ENCODE data around the gene BGLAP.

Gene BGLAP

DNA sequence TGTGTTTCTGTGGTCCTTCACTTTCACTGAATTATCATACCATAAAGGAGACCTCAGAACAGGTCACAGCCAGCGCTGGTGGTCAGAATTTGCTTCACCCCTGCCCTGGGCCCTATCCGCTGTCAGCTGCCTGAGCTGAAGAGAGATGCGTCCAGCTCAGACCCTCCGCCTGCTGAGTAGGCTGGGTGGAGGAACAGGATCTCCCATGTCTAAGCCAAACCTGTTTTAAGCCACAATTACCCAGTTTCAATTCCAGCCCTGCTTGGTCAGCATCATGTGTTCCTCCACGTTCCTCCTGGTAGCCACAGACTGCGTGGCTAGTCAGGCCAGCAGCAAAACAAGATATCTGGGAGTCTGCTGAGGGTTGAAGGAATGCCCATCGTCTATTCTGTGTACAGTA is 13.5 kb upstream of the BGLAP start:
- DNase-seq, result no peak

DNA sequence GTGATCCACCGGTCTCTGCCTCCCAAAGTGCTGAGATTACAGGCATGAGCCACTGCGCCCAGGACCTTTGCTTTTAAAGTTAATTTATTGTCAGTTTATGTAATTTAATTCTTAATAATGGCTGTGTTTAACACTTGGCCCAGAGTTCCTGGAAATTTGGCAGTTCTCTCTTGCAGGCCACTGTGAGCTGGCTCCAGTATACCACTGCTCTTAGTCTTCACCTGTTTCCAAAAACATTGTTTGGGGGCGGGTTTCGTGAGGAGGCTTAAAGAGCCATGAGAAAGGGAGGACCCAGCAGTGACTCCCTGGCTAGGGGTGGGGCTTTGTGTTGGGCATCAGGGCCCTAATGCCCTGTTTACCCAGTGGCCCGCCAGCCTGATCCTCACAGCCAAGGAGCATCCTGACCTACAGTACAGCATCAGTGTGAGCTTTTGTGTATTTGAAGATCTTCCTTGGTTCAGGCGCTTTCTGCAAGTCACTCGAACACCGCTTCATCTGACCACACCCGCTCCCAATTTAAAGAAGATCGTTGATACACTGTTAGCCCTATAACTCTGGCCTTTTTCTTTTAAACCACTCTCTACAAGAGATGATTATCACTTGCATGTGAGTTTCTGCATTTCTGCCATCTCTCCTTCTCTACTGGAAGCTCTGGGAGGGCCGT is 12.0 kb upstream of the BGLAP start:
- no peak for DNase-seq

GRCh38 chr1:156230473-156230837 is 11.5 kb upstream of the BGLAP start:
- DNase-seq, result no peak

- DNase-seq, result no peak
Observed at GRCh38 chr1:156232201-156232894, 9.6 kb upstream of the BGLAP start.

DNA sequence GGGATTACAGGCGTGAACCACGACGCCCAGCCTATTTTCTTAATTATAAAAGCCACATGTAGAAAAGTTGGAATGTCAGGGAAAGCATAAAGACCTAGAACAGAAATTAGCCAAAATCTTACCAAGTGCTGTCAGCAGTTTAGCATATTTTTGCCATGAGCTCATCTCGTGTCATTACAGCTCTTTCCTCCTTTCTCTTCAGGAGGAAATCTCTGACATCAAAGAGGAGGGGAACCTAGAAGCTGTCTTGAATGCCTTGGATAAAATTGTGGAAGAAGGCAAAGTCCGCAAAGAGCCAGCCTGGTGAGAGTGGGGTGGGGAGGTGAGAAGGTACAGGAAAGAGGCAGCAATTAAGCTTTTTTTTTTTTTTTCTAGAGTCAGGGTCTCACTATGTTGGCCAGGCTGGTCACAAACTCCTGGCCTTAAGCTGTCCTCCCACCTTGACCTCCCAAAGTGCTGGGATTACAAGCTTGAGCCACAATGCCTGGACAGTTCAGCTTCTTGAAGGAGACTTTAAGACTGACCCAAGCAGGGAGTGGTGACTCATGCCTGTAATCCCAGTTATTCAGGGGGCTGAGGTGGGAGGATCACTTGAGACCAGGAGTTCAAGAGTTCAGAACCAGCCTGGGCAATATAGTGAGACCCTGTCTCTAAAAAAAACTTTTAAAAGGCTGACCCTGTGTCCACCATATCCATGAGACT is 8.4 kb upstream of the BGLAP start:
- DNase-seq, result no peak

- no peak for DNase-seq
Observed at GRCh38 chr1:156236164-156236563, 5.8 kb upstream of the BGLAP start.

- DNase-seq, result no peak
Observed at GRCh38 chr1:156238248-156238647, 3.7 kb upstream of the BGLAP start.

GRCh38 chr1:156241311-156241811 is 623 bp upstream of the BGLAP start:
- no peak for DNase-seq

DNA sequence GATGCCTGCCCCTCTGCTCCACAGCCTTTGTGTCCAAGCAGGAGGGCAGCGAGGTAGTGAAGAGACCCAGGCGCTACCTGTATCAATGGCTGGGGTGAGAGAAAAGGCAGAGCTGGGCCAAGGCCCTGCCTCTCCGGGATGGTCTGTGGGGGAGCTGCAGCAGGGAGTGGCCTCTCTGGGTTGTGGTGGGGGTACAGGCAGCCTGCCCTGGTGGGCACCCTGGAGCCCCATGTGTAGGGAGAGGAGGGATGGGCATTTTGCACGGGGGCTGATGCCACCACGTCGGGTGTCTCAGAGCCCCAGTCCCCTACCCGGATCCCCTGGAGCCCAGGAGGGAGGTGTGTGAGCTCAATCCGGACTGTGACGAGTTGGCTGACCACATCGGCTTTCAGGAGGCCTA is 754 bp downstream of the BGLAP start:
- DNase-seq, result no peak

- no peak for DNase-seq
Observed at GRCh38 chr1:156244126-156244525, 2.1 kb downstream of the BGLAP start.

DNA sequence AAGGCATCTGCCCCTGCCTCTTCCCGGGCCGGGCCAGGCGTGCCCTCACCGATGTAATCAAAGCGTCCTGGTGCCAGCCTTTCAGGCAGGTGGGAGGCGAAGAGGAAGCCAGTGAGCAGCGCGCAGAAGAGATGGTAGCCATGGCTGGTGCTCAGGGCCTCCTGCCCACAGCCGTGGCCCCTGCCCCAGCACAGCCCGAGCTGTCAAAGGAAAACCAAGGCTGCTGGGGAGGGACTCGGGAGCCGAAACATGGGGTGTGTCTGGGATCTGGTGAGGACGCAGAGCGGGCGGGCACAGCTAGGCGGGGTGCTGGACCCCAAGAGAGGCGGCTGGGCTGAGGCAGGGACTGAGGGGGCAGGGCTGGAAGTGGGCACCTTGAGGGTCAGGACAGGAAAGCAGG is 2.7 kb downstream of the BGLAP start:
- DNase-seq, result no peak

GRCh38 chr1:156245451-156246232 is 3.7 kb downstream of the BGLAP start:
- DNase-seq, result peak; percentile 20 to 26

DNA sequence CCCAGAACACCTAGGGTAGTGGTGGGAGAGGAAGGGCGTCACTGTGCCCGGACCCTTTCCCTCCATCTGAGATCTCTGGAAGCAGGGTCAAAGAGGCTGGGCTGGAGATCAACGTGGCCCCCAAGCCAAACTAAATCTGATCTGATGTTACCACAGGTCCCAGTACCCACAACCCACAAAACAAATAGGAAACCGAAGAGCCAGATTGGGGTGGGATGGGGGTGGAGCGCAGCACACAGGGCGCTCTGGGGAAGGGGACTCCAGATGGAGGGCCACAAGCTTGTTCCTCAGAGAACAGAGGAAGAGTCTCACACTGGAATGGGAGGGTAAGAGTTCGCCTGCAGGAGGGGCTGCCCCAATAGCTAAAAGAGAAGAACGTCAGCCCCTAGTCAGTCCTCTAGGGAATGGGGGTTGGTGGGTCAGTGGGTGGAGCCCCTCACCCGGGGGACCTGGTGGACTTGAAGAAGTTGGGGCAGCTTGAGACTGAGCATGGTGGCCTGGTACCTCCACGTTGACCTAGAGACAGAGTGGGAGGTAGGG is 4.3 kb downstream of the BGLAP start:
- no peak for DNase-seq

- no peak for DNase-seq
Observed at GRCh38 chr1:156246781-156247459, 4.9 kb downstream of the BGLAP start.

- no peak for DNase-seq
Observed at GRCh38 chr1:156247460-156248322, 5.7 kb downstream of the BGLAP start, which contains the start of gene PAQR6. Gene PAQR6, minus strand, starts transcription at chr1:156248056. Its CDS starts 1,325 bp downstream, at chr1:156246731.

DNA sequence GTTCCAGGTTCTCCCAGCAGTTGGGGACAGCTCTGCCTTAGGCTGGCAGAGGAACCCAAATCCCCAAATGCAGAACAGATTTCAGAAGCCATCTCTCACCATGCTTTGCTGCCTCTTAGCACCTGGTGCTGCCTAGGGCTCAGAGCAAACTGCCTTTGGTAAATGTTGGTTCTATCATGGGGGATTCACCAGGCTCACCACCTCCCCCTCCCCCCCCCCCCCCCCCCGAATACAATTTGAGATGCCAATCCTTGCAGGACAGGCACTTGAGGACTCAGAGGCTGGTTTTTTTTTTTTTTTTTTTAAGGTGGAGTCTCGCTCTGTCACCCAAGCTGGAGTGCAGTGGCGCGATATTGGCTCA is 6.3 kb downstream of the BGLAP start:
- no peak for DNase-seq

DNA sequence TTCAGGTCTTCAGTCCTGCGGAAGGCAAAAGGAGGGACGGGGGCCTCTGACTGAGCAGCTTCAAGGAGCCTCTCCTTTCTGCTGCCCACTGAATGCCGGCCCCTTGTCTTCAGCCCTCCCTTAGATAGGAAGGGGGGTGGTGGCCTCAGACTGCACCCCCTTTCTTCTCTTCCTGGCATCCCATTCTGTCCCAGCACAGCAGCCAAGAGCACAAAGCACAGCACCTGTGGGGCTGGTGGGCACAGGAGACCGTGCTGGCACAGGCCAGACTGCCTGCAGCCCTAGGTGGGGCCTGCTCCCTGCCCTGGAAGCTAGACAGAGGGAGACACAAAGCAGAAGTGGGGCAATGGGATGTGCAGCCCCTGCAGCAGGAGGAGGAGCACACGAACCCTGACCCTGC is 7.6 kb downstream of the BGLAP start:
- no peak for DNase-seq

- no peak for DNase-seq
Observed at GRCh38 chr1:156251527-156251926, 9.5 kb downstream of the BGLAP start.

- no peak for DNase-seq
Observed at GRCh38 chr1:156253634-156254033, 11.7 kb downstream of the BGLAP start.

GRCh38 chr1:156257711-156258110 is 15.7 kb downstream of the BGLAP start:
- no peak for DNase-seq

GRCh38 chr1:156258859-156259258 is 16.9 kb downstream of the BGLAP start:
- no peak for DNase-seq
